Spleen (tissue), 7 donors: ENCODE data around the gene PRKCA.

Source experiments
- POLR2AphosphoS5 ChIP-seq, 3 donors: sonication (generic); formaldehyde crosslinking; IDR thresholded peaks; one replicate each; pipeline ENCODE4 v1.5.1; 2017; ENCODE audit warnings: antibody characterized with exemption in 3 of 3
- TF ChIP-seq, protein P1 (sequence below), 11 experiments: fragments of 200-600 bp in 7 of 11; fragments of 450-650 bp in 4 of 11; sonication (generic) in 4 of 11; IDR thresholded peaks in 8 of 11; conservative IDR thresholded peaks in 3 of 11; 1 replicate in 7 of 11; 2 replicates in 4 of 11; pipeline versions ENCODE4 v1.4.0 to v1.8.0; 2016 to 2021; ENCODE audit warnings: antibody characterized with exemption in 11 of 11, inconsistent platforms in 4 of 11, mild to moderate bottlenecking in 1 of 11
- donor health status: DM: no; HTN: no; CAD: no; lungs with moderate emphysema.
- donor health status: DM: no; HTN: no; CAD: no.
- donor health status: DM: no; HTN: no; CAD: no.

- TF ChIP-seq, protein P1, sequence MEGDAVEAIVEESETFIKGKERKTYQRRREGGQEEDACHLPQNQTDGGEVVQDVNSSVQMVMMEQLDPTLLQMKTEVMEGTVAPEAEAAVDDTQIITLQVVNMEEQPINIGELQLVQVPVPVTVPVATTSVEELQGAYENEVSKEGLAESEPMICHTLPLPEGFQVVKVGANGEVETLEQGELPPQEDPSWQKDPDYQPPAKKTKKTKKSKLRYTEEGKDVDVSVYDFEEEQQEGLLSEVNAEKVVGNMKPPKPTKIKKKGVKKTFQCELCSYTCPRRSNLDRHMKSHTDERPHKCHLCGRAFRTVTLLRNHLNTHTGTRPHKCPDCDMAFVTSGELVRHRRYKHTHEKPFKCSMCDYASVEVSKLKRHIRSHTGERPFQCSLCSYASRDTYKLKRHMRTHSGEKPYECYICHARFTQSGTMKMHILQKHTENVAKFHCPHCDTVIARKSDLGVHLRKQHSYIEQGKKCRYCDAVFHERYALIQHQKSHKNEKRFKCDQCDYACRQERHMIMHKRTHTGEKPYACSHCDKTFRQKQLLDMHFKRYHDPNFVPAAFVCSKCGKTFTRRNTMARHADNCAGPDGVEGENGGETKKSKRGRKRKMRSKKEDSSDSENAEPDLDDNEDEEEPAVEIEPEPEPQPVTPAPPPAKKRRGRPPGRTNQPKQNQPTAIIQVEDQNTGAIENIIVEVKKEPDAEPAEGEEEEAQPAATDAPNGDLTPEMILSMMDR (IDR thresholded peaks at IDR 0.05 in 8 of 11, conservative IDR thresholded peaks at IDR 0.05 in 3 of 11): no peak
- TF ChIP-seq POLR2AphosphoS5 (IDR thresholded peaks at IDR 0.05): no peak
Observed at GRCh38 chr17:66405836-66406677, 103.6 kb downstream of the PRKCA start.
